ENCODE results near the gene ABL2. TPM values are rescaled to one million over a fixed set of nuclear protein-coding genes. Genes with fewer than 3 reads are reported as not detected.

Gene ABL2
- total and polyA plus RNA-seq, 2 donors (not counting 3 experiments of a cell fraction or from before 2014, with no cell fraction given) = 41.8 to 158 TPM

DNA sequence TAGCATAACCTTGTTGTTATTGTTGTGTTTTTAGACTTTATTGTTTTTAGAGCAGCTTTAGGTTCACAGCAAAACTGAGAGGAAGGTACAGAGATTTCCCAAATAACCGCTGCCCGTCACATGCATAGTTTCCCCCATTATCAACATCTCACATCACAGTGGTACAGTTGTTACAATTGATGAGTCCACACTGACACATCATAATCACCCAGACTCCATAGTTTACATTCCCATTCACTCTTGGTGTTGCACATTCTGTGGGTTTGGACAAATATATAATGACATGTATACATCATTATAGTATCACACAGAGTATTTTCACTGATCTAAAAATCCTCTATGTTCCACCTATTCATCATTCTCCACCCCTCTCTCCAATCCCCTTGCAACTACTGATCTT, 173.5 kb downstream of the ABL2 start:
- no peaks in the 10 kb centered on the region for H3K4me1 ChIP-seq (ENCODE audit: control insufficient read depth, extremely low read depth, insufficient read depth, low read length)
- H3K36me3 ChIP-seq (ENCODE audit: control insufficient read depth in 2 of 2, extremely low read depth in 1 of 2, insufficient read depth in 2 of 2, low read length in 2 of 2) = no peaks in the 10 kb centered on the region
- H2AFZ ChIP-seq (ENCODE audit: low read depth, low read length) = no peak overlapping the region
- H3K4me3 ChIP-seq (replicated peaks in 1 of 3; ENCODE audit: insufficient read depth in 1 of 3, low read depth in 1 of 3, low read length in 3 of 3) = no peak overlapping the region
- no peak for TF ChIP-seq JUN (IDR thresholded peaks at IDR 0.05; ENCODE audit: borderline replicate concordance, insufficient read depth, insufficient read length, low read depth)
- TF ChIP-seq EZH2 (IDR thresholded peaks at IDR 0.05; ENCODE audit: borderline replicate concordance, low read depth, low read length, severe bottlenecking) = no peak
- H3K27me3 ChIP-seq (ENCODE audit: control insufficient read depth in 2 of 2, insufficient read depth in 2 of 2, low read length in 2 of 2) = no peaks in the 10 kb centered on the region
- no peaks in the 10 kb centered on the region for H3K79me2 ChIP-seq (ENCODE audit: control insufficient read depth, insufficient read depth, low read length)
- no TSS peak for BruUV-seq (replicated peaks)
- no peaks in the 10 kb centered on the region for H4K20me1 ChIP-seq (replicated peaks; ENCODE audit: control insufficient read depth, extremely low read depth, insufficient read depth, low read length)
- dilution Hi-C loops (cut with MboI; ENCODE audit: extremely low pct_ligation_motif_present, low sequenced_read_pairs) = no loop called here
- no peak overlapping the region for H3K4me2 ChIP-seq (ENCODE audit: insufficient read depth, low read length)
- H3K27ac ChIP-seq (ENCODE audit: insufficient read depth, low read depth, low read length) = no peak overlapping the region
- no peaks in the 10 kb centered on the region for H3K9me3 ChIP-seq (replicated peaks; ENCODE audit: control insufficient read depth, insufficient read depth, low read length)
- no peaks in the 10 kb centered on the region for H3K9me1 ChIP-seq (replicated peaks; ENCODE audit: control insufficient read depth, extremely low read depth, insufficient read depth, low read length)
- CTCF ChIA-PET = no interaction called here
- FAIRE-seq (no peak), DNase-seq (ENCODE audit: low read depth, low spot score) (no peak)
- intact Hi-C loops (cut with micrococcal nuclease) = no loop called here
- H3K9ac ChIP-seq (replicated peaks; ENCODE audit: extremely low read depth, insufficient read depth, low read length) = no peak overlapping the region
- POLR2A ChIA-PET = no interaction called here

GRCh38 chr1:179053486-179053885, 176.0 kb downstream of the ABL2 start:
- DNase-seq (ENCODE audit: low read depth, low spot score) (no peak), FAIRE-seq (no peak)
- Histone ChIP-seq H3K9me3 (replicated peaks; ENCODE audit: control insufficient read depth, insufficient read depth, low read length) (no peaks in the 10 kb centered on the region), H3K27me3 (ENCODE audit: control insufficient read depth in 2 of 2, insufficient read depth in 2 of 2, low read length in 2 of 2) (no peaks in the 10 kb centered on the region), H4K20me1 (replicated peaks; ENCODE audit: control insufficient read depth, extremely low read depth, insufficient read depth, low read length) (no peaks in the 10 kb centered on the region), H2AFZ (ENCODE audit: low read depth, low read length) (no peak overlapping the region), H3K9ac (replicated peaks; ENCODE audit: extremely low read depth, insufficient read depth, low read length) (no peak overlapping the region), H3K79me2 (ENCODE audit: control insufficient read depth, insufficient read depth, low read length) (no peaks in the 10 kb centered on the region), H3K27ac (ENCODE audit: insufficient read depth, low read depth, low read length) (no peak overlapping the region), H3K9me1 (replicated peaks; ENCODE audit: control insufficient read depth, extremely low read depth, insufficient read depth, low read length) (no peaks in the 10 kb centered on the region), H3K4me3 (replicated peaks in 1 of 3; ENCODE audit: insufficient read depth in 1 of 3, low read depth in 1 of 3, low read length in 3 of 3) (no peak overlapping the region), H3K4me2 (ENCODE audit: insufficient read depth, low read length) (no peak overlapping the region), H3K4me1 (ENCODE audit: control insufficient read depth, extremely low read depth, insufficient read depth, low read length) (no peaks in the 10 kb centered on the region), H3K36me3 (ENCODE audit: control insufficient read depth in 2 of 2, extremely low read depth in 1 of 2, insufficient read depth in 2 of 2, low read length in 2 of 2) (no peaks in the 10 kb centered on the region)
- dilution Hi-C loops (cut with MboI; ENCODE audit: extremely low pct_ligation_motif_present, low sequenced_read_pairs) (no loop called here), intact Hi-C loops (cut with micrococcal nuclease) (no loop called here)
- CTCF ChIA-PET = no interaction called here
- TF ChIP-seq MYC (IDR thresholded peaks at IDR 0.05; ENCODE audit: low read depth, low read length) (no peak), FOS (IDR thresholded peaks at IDR 0.05; ENCODE audit: borderline replicate concordance, insufficient read depth, low read length) (no peak), POLR2A (IDR thresholded peaks at IDR 0.05; ENCODE audit: low read depth, low read length) (no peak), JUN (IDR thresholded peaks at IDR 0.05; ENCODE audit: borderline replicate concordance, insufficient read depth, insufficient read length, low read depth) (no peak), POLR2AphosphoS5 (IDR thresholded peaks at IDR 0.05; ENCODE audit: insufficient read depth, low read depth, low read length) (no peak)
- TF ChIP-seq, protein P1, sequence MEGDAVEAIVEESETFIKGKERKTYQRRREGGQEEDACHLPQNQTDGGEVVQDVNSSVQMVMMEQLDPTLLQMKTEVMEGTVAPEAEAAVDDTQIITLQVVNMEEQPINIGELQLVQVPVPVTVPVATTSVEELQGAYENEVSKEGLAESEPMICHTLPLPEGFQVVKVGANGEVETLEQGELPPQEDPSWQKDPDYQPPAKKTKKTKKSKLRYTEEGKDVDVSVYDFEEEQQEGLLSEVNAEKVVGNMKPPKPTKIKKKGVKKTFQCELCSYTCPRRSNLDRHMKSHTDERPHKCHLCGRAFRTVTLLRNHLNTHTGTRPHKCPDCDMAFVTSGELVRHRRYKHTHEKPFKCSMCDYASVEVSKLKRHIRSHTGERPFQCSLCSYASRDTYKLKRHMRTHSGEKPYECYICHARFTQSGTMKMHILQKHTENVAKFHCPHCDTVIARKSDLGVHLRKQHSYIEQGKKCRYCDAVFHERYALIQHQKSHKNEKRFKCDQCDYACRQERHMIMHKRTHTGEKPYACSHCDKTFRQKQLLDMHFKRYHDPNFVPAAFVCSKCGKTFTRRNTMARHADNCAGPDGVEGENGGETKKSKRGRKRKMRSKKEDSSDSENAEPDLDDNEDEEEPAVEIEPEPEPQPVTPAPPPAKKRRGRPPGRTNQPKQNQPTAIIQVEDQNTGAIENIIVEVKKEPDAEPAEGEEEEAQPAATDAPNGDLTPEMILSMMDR (IDR thresholded peaks at IDR 0.05; ENCODE audit: extremely low read depth in 1 of 2, insufficient read depth in 1 of 2, low read depth in 1 of 2, low read length in 2 of 2) = no peak
- POLR2A ChIA-PET = no interaction called here
- no TSS peak for BruUV-seq (replicated peaks)

Data from endothelial cell of umbilical vein (primary cell).